ENCODE results near the gene ST13.
"Not testable (repeated sequence)": the region's sequence is repeated elsewhere in the genome, so short reads cannot be mapped to it uniquely, and the experiment has no call there.

Gene ST13

GRCh38 chr22:40792451-40792850 is 64.0 kb downstream of the ST13 start:
- no peak for TF ChIP-seq CTCF (IDR thresholded peaks at IDR 0.05; ENCODE audit: unreplicated experiment in 3 of 3)
- peaks cover 43% of the 10 kb centered on the region for H3K36me3 Mint-ChIP-seq (ENCODE audit: low read depth)
- no peaks in the 10 kb centered on the region for H3K27me3 Mint-ChIP-seq (ENCODE audit: low read depth)
- H3K4me3 Mint-ChIP-seq = no peak overlapping the region
- no peak overlapping the region for H3K27ac Mint-ChIP-seq
- H3K4me1 Mint-ChIP-seq = peaks cover 4% of the 10 kb centered on the region
- no peaks in the 10 kb centered on the region for H3K9me3 Mint-ChIP-seq

- Mint-ChIP-seq H3K4me1 (peaks cover 4% of the 10 kb centered on the region), H3K27ac (peak overlapping the region; percentile 44 to 66 (median 59)), H3K36me3 (ENCODE audit: low read depth) (peaks cover 52% of the 10 kb centered on the region), H3K27me3 (ENCODE audit: low read depth) (no peaks in the 10 kb centered on the region), H3K4me3 (no peak overlapping the region), H3K9me3 (no peaks in the 10 kb centered on the region)
- TF ChIP-seq CTCF (IDR thresholded peaks at IDR 0.05; ENCODE audit: unreplicated experiment in 3 of 3) = no peak
These were observed 65.2 kb downstream of the ST13 start for GRCh38 chr22:40791241-40791640.

- Mint-ChIP-seq H3K36me3 (ENCODE audit: low read depth) (peaks cover 60% of the 10 kb centered on the region), H3K4me3 (no peak overlapping the region), H3K9me3 (no peaks in the 10 kb centered on the region), H3K27me3 (ENCODE audit: low read depth) (no peaks in the 10 kb centered on the region), H3K27ac (no peak overlapping the region), H3K4me1 (peaks cover 4% of the 10 kb centered on the region)
- no peak for TF ChIP-seq CTCF (IDR thresholded peaks at IDR 0.05; ENCODE audit: unreplicated experiment in 3 of 3)
These were observed 67.3 kb downstream of the ST13 start for GRCh38 chr22:40789131-40789530.

GRCh38 chr22:40782521-40782920 is 73.9 kb downstream of the ST13 start:
- peaks cover 43% of the 10 kb centered on the region for H3K36me3 Mint-ChIP-seq (ENCODE audit: low read depth)
- no peak for TF ChIP-seq CTCF (IDR thresholded peaks at IDR 0.05; ENCODE audit: unreplicated experiment in 3 of 3)
- no peak overlapping the region for H3K27ac Mint-ChIP-seq
- no peak overlapping the region for H3K4me3 Mint-ChIP-seq
- no peaks in the 10 kb centered on the region for H3K27me3 Mint-ChIP-seq (ENCODE audit: low read depth)
- H3K4me1 Mint-ChIP-seq = no peaks in the 10 kb centered on the region
- H3K9me3 Mint-ChIP-seq = no peaks in the 10 kb centered on the region

GRCh38 chr22:40781749-40782148 is 74.7 kb downstream of the ST13 start:
- H3K27me3 Mint-ChIP-seq (ENCODE audit: low read depth); H3K4me3 Mint-ChIP-seq; H3K27ac Mint-ChIP-seq; H3K4me1 Mint-ChIP-seq; H3K9me3 Mint-ChIP-seq: not testable (repeated sequence)
- H3K36me3 Mint-ChIP-seq (ENCODE audit: low read depth) = peaks cover 43% of the 10 kb centered on the region
